PC-3 (cell line): ENCODE results near the gene LUZP1. TPM values are rescaled to one million over a fixed set of nuclear protein-coding genes. Genes with fewer than 3 reads are reported as not detected.

Experiments
- ATAC-seq: fragments of 200-7000 bp; cut with Tn5 transposase; 2 replicates; pipeline ENCODE4 v1.9.1; 2020; ENCODE audit warnings: mild to moderate bottlenecking, moderate library complexity
- Bru-seq: library from RNA; stranded (reverse); fragments of 400-500 nt; gene quantifications from one replicate; lab custom pipeline; 2021; lab: Mats Ljungman, UMichigan
- BruChase-seq, 2 experiments: library from RNA; stranded (reverse); fragments of 400-500 nt; gene quantifications; one replicate each; lab custom pipeline; 2021; lab: Mats Ljungman, UMichigan
- BruUV-seq: library from RNA; stranded (reverse); fragments of 400-500 nt; replicated peaks from 2 replicates; lab custom pipeline; 2021; lab: Mats Ljungman, UMichigan
- CTCF ChIA-PET: fragments of 300-600 bp; sonication (Branson Sonifier 250); formaldehyde crosslinking; loops from one replicate; lab custom pipeline; 2022; ENCODE audit warnings: antibody characterized with exemption; lab: Charles Lee
- POLR2A ChIA-PET: fragments of 300-600 bp; sonication (Branson Sonifier 250); formaldehyde crosslinking; loops from one replicate; lab custom pipeline; 2022; ENCODE audit warnings: antibody characterized with exemption; ENCODE audit not compliant: unreplicated experiment; lab: Charles Lee
- DNase-seq: peaks from one replicate; pipeline ENCODE4 v3.0.0-alpha.2; 2015
- H2AFZ ChIP-seq: fragments of 300-600 bp; sonication (generic); 2 replicates; pipeline ENCODE4 v1.6.0; 2016; ENCODE audit warnings: antibody characterized with exemption, low read length
- H3F3A ChIP-seq: fragments of 300-600 bp; sonication (generic); one replicate; pipeline ENCODE4 v1.6.0; 2017; ENCODE audit warnings: antibody characterized with exemption, low read length, control low read depth, mild to moderate bottlenecking; ENCODE audit not compliant: unreplicated experiment
- H3K27ac ChIP-seq: fragments of 300-600 bp; sonication (generic); 2 replicates; pipeline ENCODE4 v1.5.1; 2016; ENCODE audit warnings: mild to moderate bottlenecking, low read length
- H3K27me3 ChIP-seq: fragments of 300-600 bp; sonication (generic); 2 replicates; pipeline ENCODE4 v1.6.1; 2016; ENCODE audit warnings: low read length, mixed read lengths
- H3K36me3 ChIP-seq: fragments of 300-600 bp; sonication (generic); 2 replicates; pipeline ENCODE4 v1.6.1; 2016; ENCODE audit warnings: low read depth, mixed run types, low read length, mixed read lengths
- H3K4me1 ChIP-seq: fragments of 300-600 bp; sonication (generic); 2 replicates; pipeline ENCODE4 v1.5.1; 2016; ENCODE audit warnings: low read length; ENCODE audit not compliant: insufficient read depth
- H3K4me2 ChIP-seq: fragments of 300-600 bp; sonication (generic); 2 replicates; pipeline ENCODE4 v1.6.0; 2016; ENCODE audit warnings: low read length
- H3K4me3 ChIP-seq: fragments of 300-600 bp; sonication (generic); 2 replicates; pipeline ENCODE4 v1.5.1; 2016; ENCODE audit warnings: mild to moderate bottlenecking, low read length, mixed read lengths
- H3K79me2 ChIP-seq: fragments of 300-600 bp; sonication (generic); 2 replicates; pipeline ENCODE4 v1.6.1; 2017; ENCODE audit warnings: low read length, mixed read lengths
- H3K9ac ChIP-seq: fragments of 300-600 bp; sonication (generic); 2 replicates; pipeline ENCODE4 v1.6.0; 2016; ENCODE audit warnings: mild to moderate bottlenecking, low read length
- H3K9me2 ChIP-seq: fragments of 300-600 bp; sonication (generic); replicated peaks from 2 replicates; pipeline ENCODE4 v1.6.1; 2016; ENCODE audit warnings: mixed run types, low read length, mixed read lengths
- H3K9me3 ChIP-seq: fragments of 300-600 bp; sonication (generic); 2 replicates; pipeline ENCODE4 v1.6.1; 2016; ENCODE audit warnings: low read length, mixed read lengths
- H4K20me1 ChIP-seq: fragments of 300-600 bp; sonication (generic); 2 replicates; pipeline ENCODE4 v1.6.1; 2016; ENCODE audit warnings: low read length, mixed read lengths
- EZH2 ChIP-seq: fragments of 300-600 bp; sonication (generic); IDR thresholded peaks from one replicate; pipeline ENCODE4 v1.6.1; 2017; ENCODE audit warnings: antibody characterized with exemption, mild to moderate bottlenecking, low read length; ENCODE audit not compliant: unreplicated experiment
- EZH2phosphoT487 ChIP-seq: fragments of 300-600 bp; sonication (generic); IDR thresholded peaks from 2 replicates; pipeline ENCODE4 v1.6.1; 2018; ENCODE audit warnings: mild to moderate bottlenecking, antibody characterized with exemption, low read length, borderline replicate concordance
- intact Hi-C: fragments of 100-400 bp; cut with micrococcal nuclease; formaldehyde crosslinking; loops from 2 replicates; pipeline ENCODE4 v1.9.0; 2023
- long read RNA-seq: library from polyadenylated mRNA; unstranded; transcript quantifications from one replicate; pipeline ENCODE4 v2.0.0, GENCODE V29; 2021; ENCODE audit not compliant: unreplicated experiment
- total RNA-seq: library from RNA; depleted of rRNA; stranded (reverse); fragments of >200 nt; gene quantifications from 2 replicates; pipeline ENCODE4 v1.2.3, GENCODE V29; 2014; rRNA removed
- TF ChIP-seq, protein P1 (sequence below): fragments of 300-600 bp; sonication (generic); conservative IDR thresholded peaks from 2 replicates; pipeline ENCODE4 v1.5.1; 2017; ENCODE audit warnings: antibody characterized with exemption, low read depth, mild to moderate bottlenecking, low read length

Gene LUZP1
- 17.5 and 17.8 TPM in 2 replicates for total RNA-seq
- percentile 84 among the genes with signal in this experiment for Bru-seq, nascent RNA
- percentile 83 among the genes with signal in this experiment for BruChase-seq, experiment 1, labeled RNA remaining after a 6-hour chase
- percentile 87 among the genes with signal in this experiment for BruChase-seq, experiment 2, labeled RNA remaining after a 2-hour chase
- long read RNA-seq, transcript LUZP1-204 (4 exons, 1,190 nt), result major isoform, 6 of 50 reads
- long read RNA-seq, partial matches to known transcripts, result 17 of 50 reads
- long read RNA-seq, other reads (novel, unspliced or antisense), result 27 of 50 reads

- Histone ChIP-seq H3K27me3 (no peaks in the 10 kb centered on the region), H3F3A (no peaks in the 10 kb centered on the region), H3K9me2 (no peaks in the 10 kb centered on the region), H4K20me1 (peaks cover 36% of the 10 kb centered on the region), H2AFZ (peak within 1 kb of the TSS; percentile 52), H3K4me3 (peak within 1 kb of the TSS; percentile 98), H3K36me3 (no peaks in the 10 kb centered on the region), H3K9me3 (no peaks in the 10 kb centered on the region), H3K79me2 (peaks cover 47% of the 10 kb centered on the region), H3K4me2 (peak within 1 kb of the TSS; percentile 80), H3K4me1 (peaks cover 12% of the 10 kb centered on the region; the same call in 1 of the 2 replicates), H3K27ac (peak within 1 kb of the TSS; percentile 61), H3K9ac (peak within 1 kb of the TSS; percentile 85)
- ATAC-seq (peak; percentile 74), DNase-seq (peak; percentile 82)
- no TSS peak for BruUV-seq
- ChIA-PET POLR2A (interaction anchor here (0.6 kb wide), 4 partner anchors 66 to 391 kb away, joined by 3 to 20 read pairs (median 6); partner anchors contain the start of gene ID3), CTCF (interaction anchor here (0.6 kb wide), 1 partner anchor 70 kb away, joined by 3 read pairs; no protein-coding TSS in a partner anchor)
- intact Hi-C loops, result loop anchor here (5.0 kb wide), 1 partner anchor 66 kb away; no protein-coding TSS in a partner anchor
- no peak for TF ChIP-seq EZH2phosphoT487
- TF ChIP-seq, protein P1, sequence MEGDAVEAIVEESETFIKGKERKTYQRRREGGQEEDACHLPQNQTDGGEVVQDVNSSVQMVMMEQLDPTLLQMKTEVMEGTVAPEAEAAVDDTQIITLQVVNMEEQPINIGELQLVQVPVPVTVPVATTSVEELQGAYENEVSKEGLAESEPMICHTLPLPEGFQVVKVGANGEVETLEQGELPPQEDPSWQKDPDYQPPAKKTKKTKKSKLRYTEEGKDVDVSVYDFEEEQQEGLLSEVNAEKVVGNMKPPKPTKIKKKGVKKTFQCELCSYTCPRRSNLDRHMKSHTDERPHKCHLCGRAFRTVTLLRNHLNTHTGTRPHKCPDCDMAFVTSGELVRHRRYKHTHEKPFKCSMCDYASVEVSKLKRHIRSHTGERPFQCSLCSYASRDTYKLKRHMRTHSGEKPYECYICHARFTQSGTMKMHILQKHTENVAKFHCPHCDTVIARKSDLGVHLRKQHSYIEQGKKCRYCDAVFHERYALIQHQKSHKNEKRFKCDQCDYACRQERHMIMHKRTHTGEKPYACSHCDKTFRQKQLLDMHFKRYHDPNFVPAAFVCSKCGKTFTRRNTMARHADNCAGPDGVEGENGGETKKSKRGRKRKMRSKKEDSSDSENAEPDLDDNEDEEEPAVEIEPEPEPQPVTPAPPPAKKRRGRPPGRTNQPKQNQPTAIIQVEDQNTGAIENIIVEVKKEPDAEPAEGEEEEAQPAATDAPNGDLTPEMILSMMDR, result no peak
- no peak for TF ChIP-seq EZH2
These were observed at the start of gene LUZP1 for GRCh38 chr1:23168445-23169194. TSS of gene LUZP1 (minus strand) at chr1:23168856.

GRCh38 chr1:23217421-23218115 lies 48.9 kb upstream of the LUZP1 start, which contains the start of gene HTR1D:
TSS of gene HTR1D (minus strand) at chr1:23217502. CDS start at chr1:23194219, 23,283 bp downstream.
- H2AFZ ChIP-seq, result peak within 1 kb of the TSS; percentile 89
- POLR2A ChIA-PET, result no interaction called here

More at GRCh38 chr1:23217421-23218115, 48.9 kb upstream of the LUZP1 start, which contains the start of gene HTR1D:
- H3K4me1 ChIP-seq, result peaks cover 4% of the 10 kb centered on the region; the same call in 1 of the 2 replicates
- TF ChIP-seq EZH2phosphoT487 (no peak), EZH2 (no peak)
- TF ChIP-seq, protein P1, result no peak
- intact Hi-C loops, result no loop called here
- H3K4me2 ChIP-seq, result peak within 1 kb of the TSS; percentile 92
- peaks cover 6% of the 10 kb centered on the region for H3K27me3 ChIP-seq
- no peak within 1 kb of the TSS for H3K27ac ChIP-seq
- peak within 1 kb of the TSS; percentile 29; the same call in 1 of the 2 replicates for H3K9ac ChIP-seq
- ATAC-seq (peak; percentile 53), DNase-seq (no peak)
- H3K36me3 ChIP-seq, result no peaks in the 10 kb centered on the region
- H3F3A ChIP-seq, result no peaks in the 10 kb centered on the region
- no peaks in the 10 kb centered on the region for H3K9me3 ChIP-seq
- H4K20me1 ChIP-seq, result no peaks in the 10 kb centered on the region
- no peaks in the 10 kb centered on the region for H3K79me2 ChIP-seq
- no TSS peak for BruUV-seq
- H3K4me3 ChIP-seq, result peak within 1 kb of the TSS; percentile 75
- CTCF ChIA-PET, result interaction anchor here (0.6 to 0.7 kb wide), 2 partner anchors 17 to 124 kb away, joined by 5 to 6 read pairs; no protein-coding TSS in a partner anchor
- H3K9me2 ChIP-seq, result no peaks in the 10 kb centered on the region
